Kidney capillary endothelial cell (primary cell): ENCODE results near the gene ZNF432.
A peak's percentile ranks its signal among the peaks of the same experiment; 100 is the strongest.
"Not testable (repeated sequence)": the region's sequence is repeated elsewhere in the genome, so short reads cannot be mapped to it uniquely, and the experiment has no call there.

ENCODE experiments used
- DNase-seq: peaks from one replicate; pipeline ENCODE4 v3.0.0-alpha.2; 2018; ENCODE audit warnings: low spot score

ZNF432 gene

GRCh38 chr19:52048555-52049501 lies at the start of gene ZNF432:
Gene ZNF432 (minus strand): TSS chr19:52048838. CDS start chr19:52046868, 1,970 bp downstream.
- DNase-seq: peak; percentile 89

GRCh38 chr19:52096416-52096815 lies 47.8 kb upstream of the ZNF432 start:
- not testable (repeated sequence) for DNase-seq

- peak; percentile 88 for DNase-seq
Measured at GRCh38 chr19:52095172-52096014, 46.8 kb upstream of the ZNF432 start, which contains the start of gene ZNF841. Gene ZNF841 (minus strand): TSS chr19:52095765. CDS start chr19:52084801, 10,964 bp downstream.

GRCh38 chr19:52094526-52095130 lies 46.0 kb upstream of the ZNF432 start:
- DNase-seq: peak; percentile 2

GRCh38 chr19:52086481-52086880 lies 37.8 kb upstream of the ZNF432 start:
- no peak for DNase-seq

- DNase-seq: no peak
Measured at GRCh38 chr19:52070496-52070895, 21.9 kb upstream of the ZNF432 start.

- DNase-seq: no peak
Measured at GRCh38 chr19:52069653-52070052, 21.0 kb upstream of the ZNF432 start.

GRCh38 chr19:52066258-52066863 lies 17.7 kb upstream of the ZNF432 start:
- no peak for DNase-seq

- no peak for DNase-seq
Measured at GRCh38 chr19:52065399-52065798, 16.8 kb upstream of the ZNF432 start.

- DNase-seq: not testable (repeated sequence)
Measured at GRCh38 chr19:52056480-52056879, 7.8 kb upstream of the ZNF432 start.

GRCh38 chr19:52051736-52052135 lies 3.1 kb upstream of the ZNF432 start:
- not testable (repeated sequence) for DNase-seq

- no peak for DNase-seq
Measured at GRCh38 chr19:52039169-52039568, 9.5 kb downstream of the ZNF432 start.

- no peak for DNase-seq
Measured at GRCh38 chr19:52034051-52034728, 14.4 kb downstream of the ZNF432 start.

- DNase-seq: no peak
Measured at GRCh38 chr19:52028780-52029123, 19.9 kb downstream of the ZNF432 start.

- peak; percentile 85 for DNase-seq
Measured at GRCh38 chr19:52028027-52028779, 20.4 kb downstream of the ZNF432 start, which contains the start of gene ZNF614. Gene ZNF614 (minus strand): TSS chr19:52028379. CDS start chr19:52025745, 2,634 bp downstream.

GRCh38 chr19:52026255-52026990 lies 22.2 kb downstream of the ZNF432 start:
- DNase-seq: not testable (repeated sequence)

GRCh38 chr19:52024478-52024877 lies 24.2 kb downstream of the ZNF432 start:
- not testable (repeated sequence) for DNase-seq

- DNase-seq: no peak
Measured at GRCh38 chr19:52022193-52022592, 26.4 kb downstream of the ZNF432 start.

- no peak for DNase-seq
Measured at GRCh38 chr19:52020506-52020905, 28.1 kb downstream of the ZNF432 start.

- no peak for DNase-seq
Measured at GRCh38 chr19:52010674-52011073, 38.0 kb downstream of the ZNF432 start.
